IPS DF 19.7 (cell line): ENCODE results near the gene MTTP.

Source experiments
- DNase-seq: peaks from one replicate; pipeline ENCODE4 v3.0.0-alpha.2; 2013; ENCODE audit warnings: low read depth, low spot score

The MTTP gene

DNA sequence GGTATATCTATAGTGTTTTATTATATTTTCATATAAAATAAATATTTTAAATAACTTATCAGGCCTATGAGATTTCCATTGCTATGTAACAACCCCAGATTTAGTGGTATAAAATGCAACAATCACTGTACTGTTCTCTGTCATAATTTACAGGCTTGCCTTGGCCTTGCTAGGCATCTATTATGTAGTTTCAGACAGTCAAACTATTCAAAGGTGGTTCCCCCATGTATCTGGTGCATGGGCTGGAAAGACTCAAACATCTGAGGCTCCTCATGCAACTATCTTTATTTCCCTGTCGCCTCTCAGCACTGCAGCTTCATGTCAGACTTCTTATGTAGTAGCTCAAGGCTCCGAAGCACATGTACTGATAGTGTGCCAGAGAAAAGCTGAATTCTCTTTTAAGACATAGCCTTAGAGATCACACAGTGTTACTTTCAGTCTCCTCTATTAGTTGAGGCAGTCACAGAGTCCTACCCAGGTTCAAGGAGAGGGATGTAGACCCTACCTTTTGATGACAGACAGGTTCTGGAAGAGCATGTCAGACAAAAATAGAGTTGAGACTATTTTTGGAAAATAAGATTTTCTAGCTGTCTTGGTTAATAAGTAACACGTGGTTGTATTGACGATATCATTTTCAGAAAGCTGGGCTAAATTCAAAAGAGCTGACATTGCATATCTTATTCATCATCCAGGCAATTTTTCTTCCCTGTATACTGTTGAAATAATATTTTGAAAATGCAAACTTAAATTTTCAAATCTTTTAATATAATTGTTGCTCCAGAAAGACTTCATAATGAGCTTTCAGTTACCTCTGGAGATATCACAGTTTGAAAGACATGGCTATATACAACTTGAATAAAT, 19.4 kb downstream of the MTTP start:
- no peak for DNase-seq

DNA sequence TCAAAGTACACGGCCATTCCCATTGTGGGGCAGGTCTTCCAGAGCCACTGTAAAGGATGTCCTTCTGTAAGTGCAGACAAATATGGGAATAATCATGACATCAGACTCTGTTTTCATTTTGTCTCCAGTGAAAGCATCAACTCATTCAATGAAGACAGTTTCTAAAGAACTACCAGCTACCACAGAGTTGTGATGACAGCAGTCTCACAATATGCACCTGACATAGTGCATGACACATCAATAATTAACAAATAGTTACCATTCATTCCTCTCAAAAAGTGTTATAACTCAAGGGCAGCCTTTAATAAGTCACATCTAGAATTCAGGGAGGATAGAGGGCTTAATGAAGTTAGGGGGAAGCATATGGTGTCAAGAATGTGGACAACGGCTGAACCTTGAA, 20.2 kb downstream of the MTTP start:
- DNase-seq = no peak

DNA sequence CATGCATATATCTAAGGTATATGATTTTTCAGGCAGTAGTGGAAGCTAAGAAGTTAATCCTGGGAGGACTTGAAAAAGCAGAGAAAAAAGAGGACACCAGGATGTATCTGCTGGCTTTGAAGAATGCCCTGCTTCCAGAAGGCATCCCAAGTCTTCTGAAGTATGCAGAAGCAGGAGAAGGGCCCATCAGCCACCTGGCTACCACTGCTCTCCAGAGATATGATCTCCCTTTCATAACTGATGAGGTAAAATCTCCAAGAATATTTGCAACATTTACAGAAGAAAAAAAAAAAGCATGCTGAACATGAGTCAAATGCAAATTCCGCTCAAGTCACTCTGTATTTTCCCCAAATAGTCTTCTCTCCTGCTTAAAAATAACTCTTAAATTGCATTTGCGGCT, 32.1 kb downstream of the MTTP start:
- no peak for DNase-seq

DNA sequence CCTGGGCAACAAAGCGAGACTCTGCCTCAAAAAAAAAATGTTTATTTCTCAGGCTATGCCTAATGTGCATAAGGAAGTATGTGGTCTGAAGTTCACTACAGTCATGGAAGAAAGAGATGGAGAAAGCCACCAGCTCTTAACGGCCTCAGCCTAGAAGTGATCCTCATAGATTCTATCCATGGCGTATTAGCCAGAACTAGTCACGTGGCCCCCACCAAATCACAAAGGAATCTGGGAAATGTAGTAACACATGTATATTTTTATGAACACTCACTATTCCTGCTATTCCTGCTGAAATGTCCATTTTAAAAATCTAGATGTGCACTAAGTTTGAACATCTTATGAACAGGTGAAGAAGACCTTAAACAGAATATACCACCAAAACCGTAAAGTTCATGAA, 33.8 kb downstream of the MTTP start:
- DNase-seq = no peak

DNA sequence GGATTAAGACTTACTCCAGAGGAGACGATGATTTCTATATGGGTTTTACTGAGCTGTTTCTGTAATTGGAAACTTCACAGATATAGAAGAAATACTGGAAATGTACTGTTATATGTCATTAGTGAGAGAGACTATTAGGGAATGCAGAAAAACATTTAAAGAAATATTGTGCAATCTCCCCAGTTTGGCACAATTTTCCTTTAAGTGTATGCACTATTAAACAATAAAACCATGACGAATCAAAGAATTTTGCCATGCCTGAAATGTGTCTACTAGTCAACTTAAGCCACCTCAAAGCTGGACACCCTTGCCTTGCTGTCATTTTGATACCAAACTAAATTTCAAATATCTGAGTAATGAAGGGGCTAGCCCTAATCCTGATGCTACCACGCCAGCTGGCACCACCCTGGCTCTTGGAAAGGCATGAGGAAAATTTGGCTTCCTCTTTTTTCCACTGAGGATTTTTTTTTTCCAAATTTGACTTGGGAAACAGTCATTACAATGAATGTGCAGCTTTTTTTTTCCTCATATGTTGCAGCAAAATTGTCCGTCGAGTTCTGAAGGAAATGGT, 36.1 kb downstream of the MTTP start:
- DNase-seq = no peak

DNA sequence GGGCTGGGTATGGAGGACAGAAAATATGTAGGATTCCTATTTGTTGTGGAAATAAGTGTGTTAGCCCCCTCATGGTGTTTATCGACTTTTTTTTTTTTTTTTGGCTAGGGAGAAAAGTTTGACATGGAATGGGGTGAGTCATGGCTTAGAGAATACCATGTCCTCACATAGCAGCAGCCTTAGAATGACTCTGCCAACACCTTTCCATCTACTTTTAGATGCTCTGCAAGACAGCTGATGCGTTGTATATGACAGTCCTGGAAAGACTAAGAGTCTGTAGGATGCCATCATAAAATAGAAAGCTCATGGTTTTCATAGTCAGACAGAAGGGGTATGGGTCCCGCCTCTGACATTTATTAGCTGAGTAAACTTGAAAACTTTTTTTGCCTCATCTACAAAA, 37.7 kb downstream of the MTTP start:
- no peak for DNase-seq

DNA sequence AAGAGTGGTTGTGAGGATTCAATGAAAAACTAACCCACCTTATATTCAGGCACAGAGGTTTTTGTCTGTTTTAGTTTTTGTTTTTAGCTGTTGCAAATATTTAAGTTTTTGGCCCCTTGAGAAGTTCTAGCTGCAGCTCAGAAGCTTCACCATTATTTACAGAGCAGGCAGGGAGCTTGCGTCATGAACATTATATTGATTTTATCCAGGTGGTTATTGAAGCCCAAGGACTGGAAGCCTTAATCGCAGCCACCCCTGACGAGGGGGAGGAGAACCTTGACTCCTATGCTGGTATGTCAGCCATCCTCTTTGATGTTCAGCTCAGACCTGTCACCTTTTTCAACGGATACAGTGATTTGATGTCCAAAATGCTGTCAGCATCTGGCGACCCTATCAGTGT, 38.1 kb downstream of the MTTP start:
- DNase-seq = no peak

DNA sequence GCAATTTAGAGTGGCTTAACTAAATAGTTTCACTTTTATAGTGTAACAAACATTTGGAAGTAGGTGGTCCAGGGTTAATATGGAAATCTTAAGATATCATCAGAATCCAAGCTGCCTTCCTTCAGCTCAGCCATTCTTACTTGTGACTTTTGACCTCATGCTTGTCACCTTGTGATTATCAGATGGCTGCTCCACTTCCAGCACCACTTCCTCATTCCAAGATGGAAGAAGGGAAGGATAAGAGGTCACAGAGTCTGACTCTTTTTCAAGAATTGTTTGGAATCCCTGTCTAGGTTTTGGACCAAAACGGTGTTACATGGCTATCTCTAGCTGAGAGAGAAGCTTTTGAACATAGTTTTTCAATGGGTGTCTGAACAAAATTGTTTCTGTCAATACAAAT, 39.9 kb downstream of the MTTP start:
- DNase-seq = no peak

DNA sequence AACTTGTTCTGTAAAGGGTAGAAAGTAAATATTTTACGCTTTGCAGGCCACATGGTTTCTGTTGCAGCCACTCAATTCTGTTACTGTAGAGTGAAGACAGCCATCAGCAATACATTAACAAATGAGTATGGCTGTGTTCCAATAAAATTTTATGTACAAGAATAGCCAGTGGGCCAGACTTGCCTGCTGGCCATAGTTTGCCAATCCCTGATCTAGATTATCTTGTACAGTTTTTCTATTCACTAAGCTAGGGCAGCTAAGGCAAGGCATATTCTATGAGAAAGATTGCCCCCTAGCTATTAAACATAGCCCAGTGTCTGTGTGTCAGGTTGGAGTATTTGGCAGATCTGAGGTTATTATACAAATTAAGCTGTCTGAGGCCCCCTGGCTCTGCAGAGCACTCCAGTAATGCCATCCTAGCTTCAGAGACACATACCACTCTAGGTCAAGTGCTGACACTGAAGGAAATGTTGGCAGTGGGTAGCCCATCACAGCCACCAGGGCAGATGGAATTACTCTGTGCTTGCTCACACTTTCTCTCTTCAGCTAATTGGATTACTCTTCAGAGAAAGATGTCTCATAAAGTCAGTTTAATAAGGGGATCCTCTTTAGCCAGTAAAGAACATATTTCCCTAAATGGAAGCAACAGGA, 40.7 kb downstream of the MTTP start:
- no peak for DNase-seq

DNA sequence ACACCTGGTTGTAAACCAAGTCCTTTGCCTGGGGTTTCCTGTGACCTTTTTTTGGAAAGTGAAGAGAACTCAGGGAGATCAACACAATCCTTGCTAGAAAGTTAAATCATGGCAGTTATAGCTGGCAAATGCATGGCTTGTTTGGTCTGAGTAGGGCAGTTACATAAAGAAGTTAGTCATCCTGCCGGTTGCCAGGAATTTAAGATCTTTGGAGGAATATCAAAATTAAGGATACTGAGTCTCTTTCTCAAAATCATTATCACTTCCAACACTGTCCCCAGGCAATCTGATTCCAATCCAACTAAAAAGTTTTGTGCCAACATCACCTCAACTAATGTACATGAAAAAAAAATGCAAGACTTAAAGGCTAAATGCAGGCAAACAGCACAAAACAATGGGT, 42.8 kb downstream of the MTTP start:
- no peak for DNase-seq

DNA sequence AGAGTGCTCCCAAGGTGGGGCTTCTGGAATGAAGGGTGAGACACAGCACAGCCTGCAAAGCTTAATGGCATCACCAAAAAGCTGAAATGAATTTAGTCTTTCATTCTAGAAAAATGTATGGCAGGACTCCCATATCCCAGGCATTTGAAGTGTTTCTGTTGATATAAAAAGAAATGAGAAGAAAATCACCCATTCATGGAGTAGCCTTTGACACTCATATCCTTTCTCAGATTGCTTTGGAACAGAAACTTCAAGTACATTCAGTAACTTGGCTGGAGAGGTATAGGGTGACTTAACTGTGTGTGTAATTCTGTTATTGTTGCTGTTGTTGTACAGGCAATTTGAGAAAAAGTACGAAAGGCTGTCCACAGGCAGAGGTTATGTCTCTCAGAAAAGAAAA, 47.7 kb downstream of the MTTP start:
- DNase-seq = no peak

DNA sequence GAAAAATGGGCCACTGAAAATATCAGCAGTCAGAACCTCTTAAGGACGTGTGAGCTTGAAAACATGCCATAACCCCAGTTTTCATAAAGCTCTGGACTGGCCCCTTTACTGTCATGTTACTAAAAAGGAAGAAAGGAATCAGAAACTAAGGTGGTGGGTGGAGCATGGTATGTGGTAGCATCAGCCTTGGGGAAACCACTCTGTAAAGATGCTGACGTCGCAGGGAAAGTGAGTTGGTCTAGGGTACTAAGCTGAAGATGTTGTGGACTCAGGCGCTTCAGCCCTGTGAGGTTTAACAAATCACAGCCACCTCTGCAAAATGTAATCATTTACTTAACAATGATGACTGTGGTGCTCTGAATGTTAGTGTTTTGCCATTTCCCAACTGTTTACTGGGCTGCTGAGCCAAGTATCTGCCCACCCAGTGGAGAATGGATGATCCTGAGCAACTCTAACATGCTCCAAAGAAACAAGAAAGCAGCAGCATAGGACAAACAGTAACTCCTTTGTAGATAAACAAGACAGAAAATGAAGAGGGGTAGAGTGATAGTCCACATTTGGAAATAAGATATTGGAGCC, 49.6 kb downstream of the MTTP start:
- DNase-seq = no peak

DNA sequence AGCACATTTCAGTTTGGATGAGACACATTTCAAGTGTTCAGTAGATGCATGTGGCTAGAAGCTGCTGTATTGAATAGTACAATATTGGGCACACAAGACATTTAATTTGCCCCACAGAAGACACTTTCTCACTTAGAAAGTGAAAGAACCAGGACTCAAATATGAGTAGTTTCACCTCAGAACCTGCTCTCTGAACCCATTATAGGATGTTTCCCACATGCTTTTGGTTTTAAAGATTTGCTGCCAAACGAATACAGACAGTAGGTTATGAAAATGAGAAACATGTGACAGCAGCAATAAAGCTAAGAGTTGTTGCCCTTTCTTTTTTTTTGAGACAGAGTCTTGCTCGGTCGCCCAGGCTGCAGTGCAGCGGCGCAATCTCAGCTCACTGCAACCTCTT, 50.7 kb downstream of the MTTP start:
- DNase-seq = no peak

DNA sequence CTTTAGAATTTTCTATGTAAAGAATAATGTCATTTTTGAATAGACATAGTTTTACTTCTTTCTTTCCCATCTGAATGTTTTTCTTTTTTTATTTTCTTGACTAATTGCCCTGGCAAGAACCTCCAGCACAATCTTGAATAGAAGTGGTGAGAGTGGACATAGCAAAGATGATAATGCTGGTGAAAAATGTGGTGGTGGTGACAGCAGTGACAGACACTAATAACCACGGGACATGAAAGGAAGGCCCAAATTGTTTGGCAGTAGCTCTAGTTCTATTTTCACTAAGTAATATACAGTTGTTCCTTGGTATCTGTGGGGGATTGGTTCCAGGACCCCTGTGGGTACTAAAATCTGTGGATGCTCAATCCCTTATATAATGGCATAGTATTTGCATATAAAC, 53.4 kb downstream of the MTTP start:
- DNase-seq = no peak

DNA sequence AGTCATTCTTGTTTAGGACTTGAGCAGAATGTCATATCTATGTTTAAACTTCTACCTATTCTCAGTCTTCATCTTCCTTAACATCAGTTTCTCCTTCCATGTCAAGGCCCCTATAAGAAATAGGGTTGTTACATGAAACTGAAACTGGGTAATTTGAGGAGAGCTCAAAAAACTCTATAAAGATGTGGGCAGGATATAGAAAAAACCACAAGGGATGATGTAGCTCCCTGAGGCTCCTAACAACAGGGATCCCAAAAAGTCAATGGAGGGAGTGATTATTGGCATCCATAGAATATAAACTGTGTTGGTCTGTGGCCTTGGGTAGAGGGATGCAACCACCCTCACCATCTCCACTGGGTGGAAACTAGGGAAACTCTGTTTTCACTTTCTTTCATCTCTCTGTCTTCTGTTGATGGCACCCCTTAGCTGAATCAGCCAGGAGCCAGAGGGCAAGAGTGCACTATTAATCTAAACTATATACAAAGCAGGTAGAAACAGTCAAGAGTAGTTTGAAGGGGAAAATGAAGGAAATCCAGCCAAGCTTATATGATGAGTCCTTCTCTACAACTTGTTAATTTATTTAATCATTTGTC, 55.4 kb downstream of the MTTP start:
- DNase-seq = no peak

DNA sequence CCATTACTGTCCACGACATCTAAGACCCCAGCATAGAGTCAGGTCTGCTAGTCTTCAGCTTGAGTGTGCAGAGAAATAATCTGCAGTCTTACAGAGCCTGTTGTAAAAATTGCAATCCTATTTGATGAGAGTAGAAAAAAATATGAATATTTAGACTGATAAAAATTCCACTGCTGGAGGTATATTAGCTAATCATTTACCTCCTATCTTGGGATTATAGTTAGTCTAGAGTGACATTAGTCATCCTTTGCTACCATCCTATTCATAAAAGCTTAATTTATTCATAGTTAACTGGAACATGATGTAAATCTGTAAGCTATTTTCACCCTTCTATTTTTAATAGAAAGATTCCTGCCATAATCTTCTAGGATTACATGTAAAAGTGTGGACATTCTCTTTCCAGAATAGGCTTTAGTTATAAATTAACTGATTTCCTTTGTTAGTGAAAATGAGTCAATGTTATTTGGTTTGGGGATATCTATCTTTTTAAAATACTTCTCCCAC, 56.3 kb downstream of the MTTP start:
- no peak for DNase-seq

DNA sequence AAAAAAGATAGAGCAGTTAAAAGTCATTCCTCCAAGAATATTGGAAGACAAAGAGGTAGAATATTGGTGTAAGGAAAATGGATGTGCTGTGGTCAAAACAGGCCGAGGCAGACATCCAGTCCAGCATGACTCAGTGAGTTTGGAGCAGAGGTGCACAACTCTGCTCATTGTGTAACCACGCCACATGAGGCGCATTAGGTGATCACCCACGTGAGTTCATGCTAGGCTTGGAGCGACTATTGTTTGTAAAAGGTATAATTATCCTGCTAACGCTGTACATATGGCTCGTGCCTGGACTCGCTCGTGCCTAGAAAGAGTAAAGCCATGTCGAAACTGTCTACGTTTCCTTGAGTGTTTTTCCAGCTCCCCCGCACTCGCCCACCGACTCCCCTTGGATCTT, 59.1 kb downstream of the MTTP start:
- no peak for DNase-seq

DNA sequence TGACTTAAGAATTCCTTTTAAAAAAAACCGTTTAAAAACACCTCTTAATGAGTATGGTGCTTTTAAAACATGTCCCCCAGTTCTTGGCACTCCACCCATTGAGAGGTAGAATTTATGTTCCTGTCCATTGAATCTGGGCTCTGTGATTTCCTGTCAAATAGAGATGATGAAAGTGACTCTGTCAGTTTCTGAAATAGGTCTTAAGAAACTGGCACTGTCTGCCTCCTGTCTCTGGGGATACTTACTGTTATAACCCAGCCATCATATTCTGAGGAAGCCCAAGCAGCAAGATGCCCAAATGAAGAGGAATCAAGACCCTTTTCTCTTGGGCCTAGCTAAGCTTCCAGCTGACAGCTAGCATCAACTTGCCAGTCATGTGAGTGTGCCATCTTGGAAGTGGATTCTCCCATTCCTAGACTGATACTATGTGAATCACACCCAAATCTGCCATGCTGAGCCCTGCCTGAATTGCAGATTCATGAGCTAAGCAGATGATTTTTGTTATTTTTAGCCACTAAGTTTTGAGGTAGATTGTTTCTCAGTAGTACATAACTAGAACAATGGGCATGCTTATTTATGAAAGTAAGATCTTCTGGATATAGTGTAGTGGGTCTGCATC, 60.2 kb downstream of the MTTP start:
- no peak for DNase-seq

DNA sequence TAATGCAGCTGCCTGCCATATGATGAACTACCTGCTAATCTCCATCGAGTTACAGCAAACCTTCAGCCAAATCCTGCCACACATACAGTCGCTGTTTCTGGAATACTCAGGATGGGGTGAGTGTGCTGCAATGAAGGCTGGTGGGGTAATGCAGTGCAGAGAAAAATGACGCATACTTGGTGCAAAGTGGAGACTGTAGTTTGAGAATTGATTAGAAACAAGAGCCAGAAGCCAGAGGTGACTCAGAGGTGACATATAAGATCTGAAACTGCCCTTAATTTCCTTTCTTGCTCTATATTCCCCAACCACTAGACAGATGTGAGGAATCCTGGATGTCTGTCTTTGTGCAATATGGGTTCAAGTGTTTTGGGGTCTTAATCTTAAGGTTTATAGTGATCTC, 61.0 kb downstream of the MTTP start:
- no peak for DNase-seq

DNA sequence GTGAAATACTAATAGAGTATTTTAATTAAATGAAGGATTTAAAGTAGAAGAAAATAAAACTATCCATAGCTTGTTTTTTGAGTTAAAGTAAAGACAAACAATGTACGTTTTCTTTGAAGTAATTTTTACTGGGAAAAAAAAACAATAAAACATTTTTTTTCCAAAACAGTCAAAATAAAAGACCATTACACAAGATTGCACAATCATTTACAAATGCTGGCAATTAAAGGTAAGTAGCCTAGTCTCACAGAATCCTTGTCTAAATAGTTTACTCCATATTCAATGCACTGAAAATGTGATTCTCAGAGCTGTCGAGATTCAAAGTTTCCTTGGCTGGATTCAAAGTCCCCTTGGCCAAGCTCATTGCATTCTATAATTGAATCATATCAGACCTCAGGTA, 61.8 kb downstream of the MTTP start:
- DNase-seq = no peak

DNA sequence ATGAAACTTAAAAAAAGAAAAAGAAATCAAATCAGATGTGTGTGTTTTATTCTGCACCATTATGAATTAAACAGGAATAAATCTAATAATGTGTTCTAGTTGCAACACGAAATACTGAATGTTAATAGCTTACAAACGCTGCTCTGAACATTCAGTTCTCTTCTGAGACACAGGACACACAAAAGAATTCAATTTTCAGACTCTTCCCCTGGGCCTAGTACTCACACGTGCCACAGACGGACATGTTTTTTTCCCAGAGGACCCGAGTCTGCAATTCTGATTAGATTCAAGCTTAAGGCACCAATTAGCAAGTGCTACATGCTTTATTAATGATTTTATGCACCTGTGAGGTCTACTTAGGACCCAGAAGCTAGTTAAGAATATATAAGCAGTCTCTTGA, 62.5 kb downstream of the MTTP start:
- no peak for DNase-seq

DNA sequence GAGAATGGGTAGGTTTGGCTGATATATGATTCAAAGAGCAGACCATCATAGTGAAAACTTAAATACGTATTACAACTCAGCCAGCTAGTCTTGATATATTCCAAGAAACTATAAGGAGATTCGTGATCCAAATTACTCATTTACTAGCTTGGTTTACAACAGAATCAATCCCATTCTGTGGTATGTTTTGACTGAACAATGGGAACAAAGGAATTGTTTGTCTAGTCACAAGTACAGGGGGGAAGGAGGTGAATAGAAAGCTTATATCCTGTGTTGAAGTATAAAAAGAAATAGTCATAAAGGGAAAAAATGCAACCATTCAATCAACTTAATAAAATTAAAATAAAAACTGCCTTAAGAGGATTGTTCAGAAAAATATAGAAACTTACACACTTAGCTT, 66.1 kb downstream of the MTTP start:
- DNase-seq = no peak
